IPS-NIHi7 (cell line): Measurements from ENCODE around the gene PIGX.

Experiments
- DNase-seq: peaks from one replicate; pipeline ENCODE4 v3.0.0; 2012; ENCODE audit warnings: mixed read lengths; ENCODE audit errors: extremely low spot score

Gene PIGX

DNA sequence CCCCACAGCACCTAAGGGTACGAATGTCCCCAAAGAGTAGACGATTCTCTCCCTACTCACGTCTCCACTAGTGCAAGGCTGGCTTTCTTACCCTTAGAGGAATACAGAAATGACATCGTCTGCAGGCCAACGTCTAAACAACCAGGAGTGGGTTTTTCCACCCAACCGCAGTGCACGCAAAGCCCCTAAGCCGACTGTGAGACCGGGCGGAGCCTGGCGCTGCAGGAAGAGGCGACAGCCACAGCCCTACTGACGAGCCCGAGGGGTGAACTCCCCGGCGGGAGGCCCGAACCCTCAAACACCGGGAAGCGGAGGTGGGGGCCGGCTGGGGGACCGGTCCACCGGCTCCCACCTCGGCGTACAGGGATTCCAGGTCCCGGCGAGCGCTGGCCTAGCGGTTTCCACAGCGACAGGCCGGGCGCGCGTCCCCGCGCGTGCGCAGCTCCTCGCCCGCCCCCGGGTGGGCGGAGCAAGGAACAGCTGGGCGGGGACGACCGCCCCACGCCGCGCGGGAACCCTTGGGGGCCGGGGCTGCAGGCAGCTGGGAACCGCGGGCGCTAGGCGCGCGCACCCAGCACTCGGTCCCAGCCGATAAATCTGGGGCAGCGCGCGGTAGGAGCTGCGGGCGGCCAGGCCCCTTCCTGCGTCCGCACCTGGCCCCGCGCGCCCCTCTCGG lies at the start of gene PIGX, which contains the start of gene CEP19:
PIGX (plus strand) TSS at position 540 of the 676 bp plus-strand sequence.
CEP19 (minus strand) TSS at position 413 of the 676 bp plus-strand sequence. CDS start 3,593 bp downstream, outside the sequence.
- DNase-seq, result peak; percentile 93

GRCh38 chr3:196662711-196663571 lies 49.2 kb upstream of the PIGX start:
- no peak for DNase-seq

DNA sequence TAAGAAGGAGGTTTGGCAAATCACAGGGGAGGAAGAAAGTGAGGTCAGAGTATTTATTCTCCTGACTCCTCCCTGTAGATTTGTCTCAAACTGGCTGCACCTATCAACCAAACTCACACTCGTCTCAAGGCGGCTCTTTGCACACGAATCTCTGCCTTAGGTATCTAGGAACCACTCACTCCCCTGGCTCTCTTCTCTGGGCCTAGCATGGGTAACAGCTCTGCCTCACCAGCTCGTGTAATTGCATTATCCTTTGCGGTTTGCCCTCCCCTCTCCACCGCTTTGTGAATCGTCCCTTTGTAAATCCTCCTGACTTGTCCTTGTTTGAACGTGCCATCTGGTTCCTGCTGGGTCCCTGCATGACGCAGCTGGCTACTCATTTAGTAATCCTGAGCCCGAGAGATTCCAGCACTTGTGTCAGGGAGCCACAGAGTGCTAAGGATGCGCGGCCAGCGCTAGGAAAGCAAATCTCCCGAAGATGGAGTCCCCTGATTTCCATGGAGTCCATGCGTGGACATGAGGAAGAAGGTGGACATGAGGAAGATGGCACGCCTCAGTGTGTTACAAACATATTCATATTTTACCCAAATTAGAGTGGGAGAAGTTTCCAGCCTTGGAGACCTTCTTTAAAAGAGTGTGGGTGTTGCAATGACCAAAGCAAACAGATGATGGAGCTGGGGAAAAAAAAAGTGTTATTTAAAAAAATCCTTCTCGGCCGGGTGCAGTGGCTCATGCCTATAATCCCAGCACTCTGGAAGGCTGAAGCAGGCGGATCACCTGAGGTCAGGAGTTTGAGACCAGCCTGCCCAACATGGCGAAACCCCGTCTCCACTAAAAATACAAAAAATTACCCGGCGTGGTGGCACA lies 45.9 kb upstream of the PIGX start:
- DNase-seq, result peak; percentile 57

GRCh38 chr3:196667056-196667825 lies 44.9 kb upstream of the PIGX start:
- no peak for DNase-seq

- DNase-seq, result no peak
These were observed 41.8 kb upstream of the PIGX start for GRCh38 chr3:196670339-196670738.

DNA sequence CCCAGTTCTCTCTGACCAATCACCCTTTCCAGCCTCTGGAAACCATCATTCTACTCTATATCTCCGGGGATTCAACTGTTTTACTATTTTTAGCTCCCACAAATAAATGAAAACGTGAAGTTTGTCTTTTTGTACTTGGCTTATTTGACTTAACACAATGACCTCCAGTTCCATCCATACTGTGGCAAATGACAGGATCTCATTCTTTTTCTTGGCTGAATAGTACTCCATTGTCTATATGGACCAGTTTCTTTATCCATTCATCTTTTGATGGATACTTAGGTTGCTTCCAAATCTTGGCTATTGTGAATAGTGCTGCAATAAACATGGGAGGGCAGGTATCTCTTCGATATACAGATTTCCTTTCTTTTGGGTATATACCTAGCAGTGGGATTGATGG lies 38.5 kb upstream of the PIGX start:
- no peak for DNase-seq

DNA sequence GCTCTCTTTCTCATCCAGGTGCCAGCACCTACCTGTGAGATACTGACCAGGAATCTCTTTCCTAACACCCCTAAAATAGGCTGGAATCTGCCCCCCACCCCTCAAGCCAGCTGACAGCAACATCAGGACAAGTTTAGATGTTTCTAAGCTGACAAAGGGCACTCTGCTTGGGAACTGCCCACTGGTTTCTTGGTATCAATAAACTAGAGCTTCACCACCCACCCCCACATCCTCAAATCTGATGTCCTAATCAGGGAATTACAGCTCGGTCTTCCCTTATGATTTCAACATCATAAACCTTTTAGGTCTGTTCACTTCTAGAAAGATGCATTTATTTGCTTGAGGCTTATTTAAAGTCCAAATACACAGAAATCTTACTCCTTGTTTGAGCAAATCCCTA lies 34.8 kb upstream of the PIGX start:
- no peak for DNase-seq

DNA sequence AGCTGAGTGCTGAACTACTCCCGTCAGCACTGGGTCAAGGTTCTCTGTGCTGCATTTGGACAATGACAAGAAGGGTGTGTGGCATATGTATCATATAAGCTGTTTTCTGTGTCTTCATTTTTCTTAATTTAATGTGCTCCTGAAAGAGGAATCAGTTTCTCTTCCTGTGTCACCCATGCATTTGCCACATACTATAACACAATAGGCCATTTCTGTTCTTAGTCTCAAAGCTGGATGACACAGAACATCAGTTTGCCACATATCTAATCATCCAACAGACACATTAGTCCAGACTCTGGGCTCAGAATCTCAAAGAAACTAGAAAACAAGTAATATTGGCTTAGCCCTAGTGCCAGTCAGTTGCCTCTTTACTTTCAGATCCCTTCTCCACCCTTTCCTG lies 34.2 kb upstream of the PIGX start:
- no peak for DNase-seq

DNA sequence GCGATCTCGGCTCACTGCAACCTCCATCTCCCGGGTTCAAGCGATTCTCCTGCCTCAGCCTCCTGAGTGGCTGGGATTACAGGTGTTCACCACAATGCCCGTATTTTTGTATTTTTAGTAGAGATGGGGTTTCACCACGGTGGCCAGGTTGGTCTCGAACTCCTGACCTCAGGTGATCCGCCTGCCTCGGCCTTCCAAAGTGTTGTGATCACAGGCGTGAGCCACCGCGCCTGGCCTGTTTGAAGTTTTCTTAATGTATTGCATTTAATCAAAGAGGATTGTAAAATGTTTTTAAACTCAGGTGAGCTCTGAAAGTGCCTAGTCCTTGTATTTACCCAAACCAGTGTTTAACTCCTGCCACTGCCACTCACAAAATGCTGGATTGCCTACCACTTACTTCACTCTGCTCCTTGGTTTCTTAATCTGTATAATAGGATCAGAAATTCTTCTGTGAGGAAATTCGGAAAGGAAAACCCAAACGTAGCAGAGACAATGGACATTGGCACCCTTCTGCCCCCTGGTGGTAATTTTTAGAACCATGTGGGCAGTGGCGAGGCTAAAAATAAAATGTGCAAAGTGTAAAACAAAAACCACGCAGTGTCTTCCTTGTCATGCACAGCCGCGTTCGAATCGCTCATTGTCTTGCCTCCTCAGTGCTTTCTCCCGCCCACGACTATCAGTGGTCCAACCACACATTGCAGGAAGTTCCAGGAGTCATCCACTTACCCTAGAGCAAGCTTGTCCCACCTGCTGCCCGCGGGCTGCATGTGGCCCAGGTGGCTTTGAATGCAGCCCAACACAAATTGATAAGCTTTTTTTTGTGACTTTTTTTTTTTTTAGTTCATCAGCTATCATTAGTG lies 27.4 kb upstream of the PIGX start:
- DNase-seq, result peak; percentile 62

GRCh38 chr3:196686436-196686835 lies 25.7 kb upstream of the PIGX start:
- DNase-seq, result no peak

DNA sequence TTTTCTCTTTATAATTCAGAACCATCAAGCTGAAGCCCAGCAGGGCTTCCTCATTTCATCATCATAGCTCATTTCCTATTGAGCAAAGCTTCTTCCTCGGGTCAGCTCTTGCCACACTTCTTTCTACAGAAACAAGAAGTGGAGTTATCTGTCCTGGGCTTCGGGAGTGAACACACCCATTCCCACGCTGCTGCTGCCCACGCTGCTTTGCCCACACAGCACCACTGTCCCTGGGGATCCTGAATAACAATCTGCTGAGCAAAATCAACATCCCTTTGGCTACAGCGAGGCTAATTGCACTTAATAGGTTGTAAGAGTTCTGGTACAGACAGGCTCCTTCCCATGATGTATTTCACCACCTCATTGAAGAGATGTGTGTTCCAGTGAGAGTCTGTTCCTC lies 23.8 kb upstream of the PIGX start:
- DNase-seq, result no peak

- no peak for DNase-seq
These were observed 22.1 kb upstream of the PIGX start for GRCh38 chr3:196689941-196690660.

DNA sequence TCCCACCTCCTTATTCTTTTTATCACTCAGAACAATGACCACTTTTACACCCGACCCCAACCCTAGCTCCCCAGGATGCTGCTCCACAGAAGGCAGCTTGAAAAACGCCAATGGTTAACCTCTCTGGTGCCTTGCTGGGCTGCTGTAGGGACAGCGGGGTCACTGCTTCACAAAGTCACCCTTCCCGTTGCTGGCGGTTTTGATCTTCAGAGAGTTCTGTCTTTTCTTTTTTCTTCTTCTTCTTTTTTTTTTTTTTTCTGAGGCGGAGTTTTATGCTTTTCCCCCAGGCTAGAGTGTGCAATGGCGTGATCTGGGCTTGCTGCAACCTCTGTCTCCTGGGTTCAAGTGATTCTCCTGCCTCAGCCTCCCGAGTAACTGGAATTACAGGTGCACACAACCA lies 20.8 kb upstream of the PIGX start:
- no peak for DNase-seq

GRCh38 chr3:196694202-196694638 lies 18.0 kb upstream of the PIGX start:
- DNase-seq, result no peak

GRCh38 chr3:196694941-196695848 lies 17.0 kb upstream of the PIGX start:
- no peak for DNase-seq

- DNase-seq, result no peak
These were observed 16.3 kb upstream of the PIGX start for GRCh38 chr3:196695849-196696226.

DNA sequence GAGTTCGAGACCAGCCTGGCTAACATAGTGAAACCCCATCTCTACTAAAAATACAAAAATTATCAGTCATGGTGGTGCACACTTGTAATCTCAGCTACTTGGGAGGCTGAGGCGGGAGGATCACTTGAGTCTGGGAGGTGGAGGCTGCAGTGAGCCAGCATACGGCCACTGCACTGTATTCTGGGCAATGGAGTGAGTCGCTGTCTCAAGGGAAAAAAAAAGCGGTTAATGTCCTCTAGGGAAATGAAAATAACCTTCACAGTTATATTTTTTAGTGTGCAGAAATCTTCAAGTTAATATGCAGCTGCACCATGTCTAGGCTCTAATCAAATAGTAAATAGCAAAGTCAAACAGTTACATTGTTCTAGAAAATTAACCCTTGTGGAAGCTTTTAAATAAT lies 14.9 kb upstream of the PIGX start:
- DNase-seq, result no peak

- no peak for DNase-seq
These were observed 12.4 kb upstream of the PIGX start for GRCh38 chr3:196699749-196700148.

DNA sequence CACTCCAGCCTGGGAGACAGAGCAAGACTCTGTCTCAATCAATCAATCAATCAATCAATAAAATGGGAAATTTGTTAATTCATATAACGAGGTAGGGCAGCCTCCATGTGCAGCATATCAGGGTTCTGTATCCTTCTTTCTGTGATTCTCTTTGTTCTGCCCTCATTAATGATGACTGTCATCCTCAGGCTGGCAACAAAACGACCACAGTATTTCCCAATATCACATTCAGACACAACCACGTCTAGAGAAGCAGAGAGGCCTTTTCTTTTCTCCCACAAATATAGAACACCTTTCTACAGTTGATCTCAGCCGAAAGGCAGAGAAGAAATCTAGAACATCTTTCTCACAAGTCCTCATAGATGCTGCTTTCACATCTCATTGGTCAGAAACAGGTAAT lies 11.4 kb upstream of the PIGX start:
- DNase-seq, result no peak
